Activated B cell treated with CpG ODN at 0.5 μM for 24 hours (primary cell): ENCODE results near the gene NFASC. TPM values are rescaled to one million over a fixed set of nuclear protein-coding genes. Genes with fewer than 3 reads are reported as not detected.

Experiments used
- ATAC-seq: fragments of 200-7000 bp; cut with Tn5 transposase; one replicate; pipeline ENCODE4 v1.10.0; 2021; ENCODE audit warnings: low read depth, mild to moderate bottlenecking, moderate library complexity
- CTCF ChIA-PET: fragments of 350-600 bp; sonication (Branson Sonifier 250); formaldehyde crosslinking; loops from one replicate; lab custom pipeline; 2021; ENCODE audit warnings: antibody characterized with exemption; lab: Charles Lee
- POLR2A ChIA-PET: fragments of 350-600 bp; sonication (Branson Sonifier 250); formaldehyde crosslinking; loops from one replicate; lab custom pipeline; 2021; ENCODE audit warnings: antibody characterized with exemption; lab: Charles Lee
- DNase-seq: peaks from one replicate; pipeline ENCODE4 v3.0.0; 2022
- H3K27ac Mint-ChIP-seq: one replicate; pipeline ENCODE4 v1.8.0; 2020; ENCODE audit warnings: mixed read lengths
- H3K27me3 Mint-ChIP-seq: one replicate; pipeline ENCODE4 v1.8.0; 2021; ENCODE audit warnings: mixed read lengths
- H3K36me3 Mint-ChIP-seq: one replicate; pipeline ENCODE4 v1.8.0; 2021; ENCODE audit warnings: low read depth, mixed read lengths
- H3K4me1 Mint-ChIP-seq: one replicate; pipeline ENCODE4 v1.8.0; 2021; ENCODE audit warnings: mixed read lengths
- H3K4me3 Mint-ChIP-seq: one replicate; pipeline ENCODE4 v1.8.0; 2020; ENCODE audit warnings: mild to moderate bottlenecking, mixed read lengths
- H3K9me3 Mint-ChIP-seq: one replicate; pipeline ENCODE4 v1.8.0; 2020; ENCODE audit warnings: mixed read lengths
- CTCF ChIP-seq: fragments of 200-600 bp; IDR thresholded peaks from one replicate; pipeline ENCODE4 v1.8.0; 2022; ENCODE audit warnings: antibody characterized with exemption, mild to moderate bottlenecking
- intact Hi-C: fragments of 100-400 bp; cut with micrococcal nuclease; formaldehyde crosslinking; loops from one replicate; pipeline ENCODE4 v1.15.1; 2024
- total RNA-seq: library from RNA; stranded (reverse); gene quantifications from 2 replicates; pipeline ENCODE4 v1.2.3, GENCODE V29; 2022

The NFASC gene
- total RNA-seq, 1 donor from 2014 or later: 0.07 TPM

- Mint-ChIP-seq H3K27me3 (peaks cover 35% of the 10 kb centered on the region), H3K4me3 (no peak overlapping the region), H3K4me1 (no peaks in the 10 kb centered on the region), H3K9me3 (peaks cover 6% of the 10 kb centered on the region), H3K36me3 (no peaks in the 10 kb centered on the region), H3K27ac (no peak overlapping the region)
- ChIA-PET POLR2A (no interaction called here), CTCF (no interaction called here)
- intact Hi-C loops: no loop called here
- no peak for DNase-seq
- no peak for TF ChIP-seq CTCF
- ATAC-seq: no peak
These were observed 167.6 kb downstream of the NFASC start for GRCh38 chr1:205038132-205038786.

- CTCF ChIA-PET: interaction anchor here (1.3 kb wide), 1 partner anchor 21 kb away, joined by 3 read pairs; no protein-coding TSS in a partner anchor
These were observed 170.5 kb downstream of the NFASC start for GRCh38 chr1:205041001-205041715.

GRCh38 chr1:205041998-205042910 is 171.6 kb downstream of the NFASC start:
- DNase-seq: no peak
- ChIA-PET POLR2A (no interaction called here), CTCF (interaction anchor here (1.3 kb wide), 1 partner anchor 20 kb away, joined by 3 read pairs; no protein-coding TSS in a partner anchor)
- Mint-ChIP-seq H3K4me3 (no peak overlapping the region), H3K27ac (no peak overlapping the region), H3K9me3 (no peaks in the 10 kb centered on the region), H3K36me3 (no peaks in the 10 kb centered on the region), H3K4me1 (no peaks in the 10 kb centered on the region), H3K27me3 (peaks cover 61% of the 10 kb centered on the region)
- ATAC-seq: no peak
- no peak for TF ChIP-seq CTCF
- intact Hi-C loops: no loop called here

More at GRCh38 chr1:205041001-205041715, 170.5 kb downstream of the NFASC start:
- ATAC-seq: no peak
- intact Hi-C loops: no loop called here
- Mint-ChIP-seq H3K4me1 (no peaks in the 10 kb centered on the region), H3K27ac (no peak overlapping the region), H3K9me3 (no peaks in the 10 kb centered on the region), H3K36me3 (no peaks in the 10 kb centered on the region), H3K4me3 (no peak overlapping the region), H3K27me3 (peaks cover 56% of the 10 kb centered on the region)
- TF ChIP-seq CTCF: no peak
- POLR2A ChIA-PET: no interaction called here
- no peak for DNase-seq

GRCh38 chr1:205042911-205043806 is 172.5 kb downstream of the NFASC start, which contains the start of gene CNTN2:
Gene CNTN2 (plus strand): TSS chr1:205043212. CDS start chr1:205053186, 9,974 bp downstream.
- no peak for TF ChIP-seq CTCF
- POLR2A ChIA-PET: no interaction called here
- intact Hi-C loops: no loop called here
- Mint-ChIP-seq H3K27me3 (peaks cover 68% of the 10 kb centered on the region), H3K9me3 (no peaks in the 10 kb centered on the region), H3K36me3 (no peaks in the 10 kb centered on the region), H3K4me3 (no peak within 1 kb of the TSS), H3K4me1 (no peaks in the 10 kb centered on the region), H3K27ac (no peak within 1 kb of the TSS)
- CTCF ChIA-PET: no interaction called here
- ATAC-seq (no peak), DNase-seq (no peak)
